DND-41 (cell line): Measurements from ENCODE around the gene WDFY4.

ENCODE experiments used
- CTCF ChIP-seq: IDR thresholded peaks from 2 replicates; pipeline ENCODE4 v1.5.1; 2012; ENCODE audit warnings: borderline replicate concordance, low read length, moderate library complexity, mild to moderate bottlenecking; ENCODE audit not compliant: poor library complexity, severe bottlenecking; ENCODE audit errors: extremely low read depth
- EZH2 ChIP-seq: IDR thresholded peaks from 3 replicates; pipeline ENCODE4 v1.6.1; 2012; ENCODE audit warnings: borderline replicate concordance, low read depth, mild to moderate bottlenecking, moderate library complexity, low read length, inconsistent platforms; ENCODE audit not compliant: severe bottlenecking

- TF ChIP-seq CTCF, result no peak
- no peak for TF ChIP-seq EZH2
These were observed 27.8 kb upstream of the WDFY4 start for GRCh38 chr10:48656914-48657305.
